ELF-1 (cell line): ENCODE data around the gene TFCP2L1.
"Not testable (repeated sequence)": the region's sequence is repeated elsewhere in the genome, so short reads cannot be mapped to it uniquely, and the experiment has no call there.

Experiments used
- DNase-seq: peaks from one replicate; pipeline ENCODE4 v3.0.0-alpha.2; 2016; ENCODE audit warnings: low read depth, low spot score

Gene TFCP2L1

GRCh38 chr2:121295911-121296650 lies 11.1 kb upstream of the TFCP2L1 start:
- DNase-seq, result no peak

GRCh38 chr2:121294881-121295840 lies 10.2 kb upstream of the TFCP2L1 start:
- no peak for DNase-seq

GRCh38 chr2:121293450-121294325 lies 8.7 kb upstream of the TFCP2L1 start:
- no peak for DNase-seq

- DNase-seq, result no peak
These were observed 6.2 kb upstream of the TFCP2L1 start for GRCh38 chr2:121291251-121291580.

GRCh38 chr2:121289271-121289670 lies 4.3 kb upstream of the TFCP2L1 start:
- DNase-seq, result no peak

DNA sequence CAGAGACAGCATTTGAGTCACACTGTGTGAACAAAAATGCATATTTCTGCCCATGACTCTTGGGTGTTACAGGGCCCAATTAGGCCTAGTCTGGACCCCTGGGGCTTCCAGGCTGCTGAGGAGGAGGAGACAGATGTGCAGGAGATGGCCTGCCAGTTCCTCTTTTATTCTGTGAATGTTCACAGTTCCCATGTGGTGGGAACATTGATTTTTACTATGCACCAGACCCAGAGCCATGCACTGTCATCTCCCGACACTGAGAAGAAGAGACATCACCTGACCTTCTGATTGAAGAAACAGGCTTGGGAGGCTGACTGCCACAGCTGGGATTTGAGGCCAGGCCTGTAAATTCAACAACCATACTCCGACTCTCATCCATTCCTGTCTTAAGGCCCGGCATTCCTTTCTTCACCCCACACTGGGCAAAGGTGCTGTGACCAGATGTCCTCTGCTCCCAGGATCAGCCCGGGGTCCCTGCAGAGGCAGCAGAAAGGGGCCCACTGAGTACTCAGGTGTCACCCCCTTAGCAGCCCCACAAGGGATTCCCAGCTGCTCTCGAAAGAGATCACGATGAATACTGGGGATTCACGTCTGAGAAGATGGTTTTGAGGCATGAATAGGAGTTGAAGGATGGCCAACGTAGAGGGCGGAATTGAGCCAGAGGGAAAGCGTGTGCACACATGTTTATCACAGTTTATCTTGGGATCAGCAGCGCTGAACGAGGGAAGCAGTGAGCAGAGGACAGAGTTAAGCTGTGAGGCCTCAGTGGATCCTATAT lies 3.6 kb upstream of the TFCP2L1 start:
- DNase-seq, result no peak

GRCh38 chr2:121287956-121288355 lies 3.0 kb upstream of the TFCP2L1 start:
- no peak for DNase-seq

GRCh38 chr2:121287146-121287798 lies 2.3 kb upstream of the TFCP2L1 start:
- no peak for DNase-seq

GRCh38 chr2:121286506-121286905 lies 1.5 kb upstream of the TFCP2L1 start:
- DNase-seq, result no peak

- DNase-seq, result no peak
These were observed 924 bp upstream of the TFCP2L1 start for GRCh38 chr2:121285926-121286325.

- no peak for DNase-seq
These were observed 1.1 kb downstream of the TFCP2L1 start for GRCh38 chr2:121283670-121284462.

DNA sequence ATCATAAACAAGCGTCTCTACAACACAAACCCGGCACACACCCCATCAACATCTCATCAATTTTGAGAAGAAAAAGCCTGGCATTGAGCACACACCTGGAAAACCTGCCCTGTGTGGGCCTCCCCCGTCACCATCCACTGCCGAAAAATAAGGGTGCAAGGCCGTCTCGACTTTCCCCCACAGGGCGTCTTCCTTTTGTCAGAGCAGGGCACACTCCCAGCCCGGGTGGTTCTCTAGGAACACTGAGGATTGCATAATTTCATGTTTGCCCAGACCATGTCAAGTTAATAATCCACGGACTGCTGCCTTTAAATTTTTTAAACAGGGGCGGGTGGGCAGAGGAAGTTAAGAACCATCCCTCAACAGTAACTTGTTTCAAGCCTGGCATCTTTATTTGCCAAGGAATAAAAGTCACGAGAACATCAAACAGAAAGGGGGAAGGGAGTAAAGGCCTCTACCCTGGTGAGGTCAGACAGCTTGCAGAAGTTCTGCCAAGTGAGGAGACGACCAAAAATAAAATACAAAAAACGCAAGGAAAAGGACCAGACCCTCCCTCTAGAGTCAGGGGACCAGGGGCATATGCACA lies 2.1 kb downstream of the TFCP2L1 start:
- no peak for DNase-seq

DNA sequence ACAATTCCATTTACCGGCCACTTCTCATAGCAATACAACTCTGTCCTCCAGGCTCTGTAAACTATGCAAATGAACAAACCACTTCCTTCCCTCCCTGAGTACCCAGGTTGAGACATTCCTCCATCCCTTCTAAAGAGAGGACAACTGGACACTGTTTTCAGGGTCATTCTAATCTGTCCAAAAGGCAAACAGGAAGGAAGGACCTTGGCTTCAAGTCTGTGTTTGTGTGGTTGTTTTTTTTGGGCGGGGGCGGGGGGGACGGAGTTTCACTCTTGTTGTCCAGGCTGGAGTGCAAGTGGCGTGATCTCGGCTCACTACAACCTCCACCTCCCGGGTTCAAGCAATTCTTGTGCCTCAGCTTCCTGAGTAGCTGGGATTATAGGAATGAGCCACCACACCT lies 3.3 kb downstream of the TFCP2L1 start:
- no peak for DNase-seq

GRCh38 chr2:121281107-121281506 lies 3.9 kb downstream of the TFCP2L1 start:
- no peak for DNase-seq

DNA sequence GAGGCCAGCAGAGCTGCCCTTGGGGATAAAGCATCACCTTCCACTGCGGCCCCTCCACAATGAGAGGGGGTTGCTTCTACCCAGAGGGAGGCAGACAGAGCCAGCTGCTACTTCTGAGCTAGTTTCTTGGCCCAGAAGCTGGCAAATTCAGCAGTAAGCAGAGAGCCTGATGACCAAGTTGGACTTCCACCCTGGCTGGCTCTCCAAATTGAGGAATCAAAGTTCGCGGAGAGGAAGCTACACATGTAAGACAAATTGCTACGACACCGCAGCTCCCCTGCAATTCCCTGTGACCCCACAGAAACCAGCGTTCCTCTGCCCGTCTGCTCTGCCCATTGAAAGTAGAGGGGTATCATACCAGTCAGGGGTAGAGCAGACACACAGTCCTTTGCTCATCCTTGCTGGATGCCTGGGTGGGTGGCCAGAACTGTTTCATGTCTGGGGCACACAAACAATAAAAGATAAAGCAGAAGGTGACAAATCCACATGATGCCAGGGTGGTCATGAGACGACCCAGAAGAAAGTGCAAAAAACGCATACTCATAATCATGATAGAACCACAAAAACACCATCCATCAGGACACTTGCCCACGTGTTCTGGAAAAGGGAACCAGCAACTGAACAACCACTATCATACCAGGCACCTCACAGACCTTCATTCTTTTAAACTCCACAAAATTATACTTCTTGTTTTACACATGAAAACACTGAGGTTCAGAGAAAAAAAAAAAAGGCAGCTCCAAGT lies 5.4 kb downstream of the TFCP2L1 start:
- DNase-seq, result no peak

GRCh38 chr2:121276341-121276740 lies 8.7 kb downstream of the TFCP2L1 start:
- no peak for DNase-seq

DNA sequence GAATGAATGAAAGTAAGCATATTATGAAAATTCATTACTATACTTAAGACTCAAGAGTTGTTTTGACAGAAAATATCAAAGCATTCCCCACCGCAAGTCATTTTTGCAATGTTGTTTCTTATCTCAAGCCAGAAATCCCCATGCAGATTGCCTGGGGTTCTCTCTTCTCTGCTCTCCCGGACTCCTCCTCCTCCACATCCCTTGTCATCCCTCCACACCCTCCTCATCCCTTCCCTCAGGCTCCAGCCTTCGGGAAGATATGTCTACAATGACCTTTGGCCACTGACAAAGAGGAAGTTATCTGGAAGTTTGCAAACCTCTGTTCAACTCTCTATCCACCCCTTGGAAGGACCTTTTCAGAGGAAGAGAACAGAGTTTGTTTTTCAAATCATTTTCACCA lies 11.9 kb downstream of the TFCP2L1 start:
- DNase-seq, result no peak

- DNase-seq, result no peak
These were observed 12.4 kb downstream of the TFCP2L1 start for GRCh38 chr2:121272596-121272995.

DNA sequence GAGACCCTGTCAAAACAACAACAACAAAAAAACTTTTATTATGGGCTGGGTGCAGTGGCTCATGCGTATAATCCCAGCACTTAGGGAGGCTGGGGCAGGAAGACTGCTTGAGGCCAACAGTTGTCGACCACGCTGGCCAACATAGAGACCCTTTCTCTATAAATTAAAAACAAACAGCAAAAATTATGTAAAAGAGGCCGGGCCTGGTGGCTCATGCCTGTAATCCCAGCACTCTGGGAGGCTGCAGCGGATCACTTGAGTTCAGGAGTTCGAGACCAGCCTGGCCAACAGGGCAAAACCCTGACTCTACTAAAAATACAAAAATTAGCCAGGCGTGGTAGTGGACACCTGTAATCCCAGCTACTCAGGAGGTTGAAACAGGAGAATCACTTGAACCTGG lies 15.6 kb downstream of the TFCP2L1 start:
- not testable (repeated sequence) for DNase-seq
